Right forelimb (tissue), 1 donor: ENCODE measurements around the gene LPAR3.
"Not testable (repeated sequence)": the region's sequence is repeated elsewhere in the genome, so short reads cannot be mapped to it uniquely, and the experiment has no call there.

Source experiments
- DNase-seq: peaks from one replicate; pipeline ENCODE4 v3.0.0-alpha.2; 2018

LPAR3 gene

GRCh38 chr1:84902727-84903126 lies 9.7 kb upstream of the LPAR3 start:
- DNase-seq = not testable (repeated sequence)

- no peak for DNase-seq
Measured at GRCh38 chr1:84899969-84900368, 7.0 kb upstream of the LPAR3 start.

- DNase-seq = no peak
Measured at GRCh38 chr1:84896279-84896678, 3.3 kb upstream of the LPAR3 start.

GRCh38 chr1:84890566-84890965 lies 2.4 kb downstream of the LPAR3 start:
- no peak for DNase-seq

GRCh38 chr1:84889437-84889836 lies 3.6 kb downstream of the LPAR3 start:
- DNase-seq = no peak

GRCh38 chr1:84888753-84889152 lies 4.3 kb downstream of the LPAR3 start:
- no peak for DNase-seq

- DNase-seq = no peak
Measured at GRCh38 chr1:84887261-84887934, 5.6 kb downstream of the LPAR3 start.

- no peak for DNase-seq
Measured at GRCh38 chr1:84885469-84885868, 7.5 kb downstream of the LPAR3 start.

- DNase-seq = no peak
Measured at GRCh38 chr1:84884671-84885389, 8.2 kb downstream of the LPAR3 start.

- DNase-seq = no peak
Measured at GRCh38 chr1:84883286-84883685, 9.7 kb downstream of the LPAR3 start.

- DNase-seq = no peak
Measured at GRCh38 chr1:84877592-84877991, 15.4 kb downstream of the LPAR3 start.

GRCh38 chr1:84876353-84876752 lies 16.7 kb downstream of the LPAR3 start:
- no peak for DNase-seq

GRCh38 chr1:84873366-84873765 lies 19.6 kb downstream of the LPAR3 start:
- no peak for DNase-seq

GRCh38 chr1:84872696-84873355 lies 20.2 kb downstream of the LPAR3 start:
- no peak for DNase-seq

GRCh38 chr1:84871181-84871580 lies 21.8 kb downstream of the LPAR3 start:
- no peak for DNase-seq

- DNase-seq = no peak
Measured at GRCh38 chr1:84870591-84870990, 22.4 kb downstream of the LPAR3 start.

- no peak for DNase-seq
Measured at GRCh38 chr1:84869720-84870119, 23.3 kb downstream of the LPAR3 start.

GRCh38 chr1:84862810-84863251 lies 30.2 kb downstream of the LPAR3 start:
- DNase-seq = no peak

GRCh38 chr1:84861988-84862644 lies 30.9 kb downstream of the LPAR3 start:
- DNase-seq = no peak

GRCh38 chr1:84861516-84861915 lies 31.5 kb downstream of the LPAR3 start:
- no peak for DNase-seq

GRCh38 chr1:84859866-84860265 lies 33.1 kb downstream of the LPAR3 start:
- no peak for DNase-seq

- no peak for DNase-seq
Measured at GRCh38 chr1:84857906-84858305, 35.1 kb downstream of the LPAR3 start.

GRCh38 chr1:84856726-84857270 lies 36.2 kb downstream of the LPAR3 start:
- no peak for DNase-seq
